GM15510 (cell line): ENCODE data around the gene FOXP4.
A peak's percentile ranks its signal among the peaks of the same experiment; 100 is the strongest.

Experiments used
- POLR2A ChIP-seq: IDR thresholded peaks from 3 replicates; pipeline ENCODE4 v1.6.1; 2011; ENCODE audit warnings: borderline replicate concordance; ENCODE audit not compliant: insufficient read length; ENCODE audit errors: extremely low read depth

The FOXP4 gene

GRCh38 chr6:41545703-41546474 lies at the start of gene FOXP4:
Gene FOXP4 (plus strand): TSS chr6:41546381. CDS start chr6:41565761, 19,380 bp downstream.
- peak; percentile 44 for TF ChIP-seq POLR2A

GRCh38 chr6:41497573-41497972 lies 48.6 kb upstream of the FOXP4 start:
- TF ChIP-seq POLR2A = no peak

- no peak for TF ChIP-seq POLR2A
These were observed 48.2 kb upstream of the FOXP4 start for GRCh38 chr6:41497994-41498393.

GRCh38 chr6:41498968-41499599 lies 47.1 kb upstream of the FOXP4 start:
- no peak for TF ChIP-seq POLR2A

- no peak for TF ChIP-seq POLR2A
These were observed 45.6 kb upstream of the FOXP4 start for GRCh38 chr6:41500561-41500960.

- TF ChIP-seq POLR2A = no peak
These were observed 43.6 kb upstream of the FOXP4 start for GRCh38 chr6:41502566-41502916.

GRCh38 chr6:41502917-41503671 lies 43.1 kb upstream of the FOXP4 start:
- TF ChIP-seq POLR2A = no peak

- TF ChIP-seq POLR2A = no peak
These were observed 42.2 kb upstream of the FOXP4 start for GRCh38 chr6:41503827-41504465.

GRCh38 chr6:41504466-41505121 lies 41.6 kb upstream of the FOXP4 start:
- TF ChIP-seq POLR2A = no peak

GRCh38 chr6:41505122-41506049 lies 40.8 kb upstream of the FOXP4 start:
- TF ChIP-seq POLR2A = no peak

GRCh38 chr6:41508479-41508878 lies 37.7 kb upstream of the FOXP4 start:
- no peak for TF ChIP-seq POLR2A

GRCh38 chr6:41509580-41509979 lies 36.6 kb upstream of the FOXP4 start:
- TF ChIP-seq POLR2A = no peak

GRCh38 chr6:41511443-41512060 lies 34.6 kb upstream of the FOXP4 start:
- no peak for TF ChIP-seq POLR2A
